ENCODE data around the gene MRFAP1. TPM values are rescaled to one million over a fixed set of nuclear protein-coding genes. Genes with fewer than 3 reads are reported as not detected.
"Not testable (repeated sequence)": the region's sequence is repeated elsewhere in the genome, so short reads cannot be mapped to it uniquely, and the experiment has no call there.

The MRFAP1 gene
- total and polyA plus RNA-seq, 2 experiments from 2014 or later, result 291 to 315 TPM

DNA sequence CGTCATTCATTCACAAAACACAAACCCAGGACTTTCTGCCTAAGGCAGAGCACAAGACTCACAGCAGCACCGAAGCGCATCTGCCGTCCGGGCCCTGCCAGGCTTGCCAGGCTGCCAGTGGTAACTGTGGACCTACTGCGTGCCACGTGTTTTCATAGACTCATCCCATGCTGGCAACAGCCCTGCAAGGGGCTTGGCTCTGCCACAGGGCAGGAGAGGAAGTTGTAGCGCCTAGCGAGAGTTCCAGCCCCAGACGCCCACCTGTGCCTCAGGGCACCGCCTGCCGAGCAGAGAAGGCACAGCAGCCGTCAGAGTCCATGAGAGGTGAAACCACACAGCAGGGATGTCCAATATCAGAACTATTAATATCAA lies 18.9 kb upstream of the MRFAP1 start:
- no peak for DNase-seq (ENCODE audit: low read depth in 1 of 2, low spot score in 1 of 2)
- H3K36me3 ChIP-seq, result no peaks in the 10 kb centered on the region
- H3K9me3 ChIP-seq (ENCODE audit: low read depth), result no peaks in the 10 kb centered on the region
- no peak overlapping the region for H3K27ac ChIP-seq
- TF ChIP-seq, protein P1, sequence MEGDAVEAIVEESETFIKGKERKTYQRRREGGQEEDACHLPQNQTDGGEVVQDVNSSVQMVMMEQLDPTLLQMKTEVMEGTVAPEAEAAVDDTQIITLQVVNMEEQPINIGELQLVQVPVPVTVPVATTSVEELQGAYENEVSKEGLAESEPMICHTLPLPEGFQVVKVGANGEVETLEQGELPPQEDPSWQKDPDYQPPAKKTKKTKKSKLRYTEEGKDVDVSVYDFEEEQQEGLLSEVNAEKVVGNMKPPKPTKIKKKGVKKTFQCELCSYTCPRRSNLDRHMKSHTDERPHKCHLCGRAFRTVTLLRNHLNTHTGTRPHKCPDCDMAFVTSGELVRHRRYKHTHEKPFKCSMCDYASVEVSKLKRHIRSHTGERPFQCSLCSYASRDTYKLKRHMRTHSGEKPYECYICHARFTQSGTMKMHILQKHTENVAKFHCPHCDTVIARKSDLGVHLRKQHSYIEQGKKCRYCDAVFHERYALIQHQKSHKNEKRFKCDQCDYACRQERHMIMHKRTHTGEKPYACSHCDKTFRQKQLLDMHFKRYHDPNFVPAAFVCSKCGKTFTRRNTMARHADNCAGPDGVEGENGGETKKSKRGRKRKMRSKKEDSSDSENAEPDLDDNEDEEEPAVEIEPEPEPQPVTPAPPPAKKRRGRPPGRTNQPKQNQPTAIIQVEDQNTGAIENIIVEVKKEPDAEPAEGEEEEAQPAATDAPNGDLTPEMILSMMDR (IDR thresholded peaks at IDR 0.05; ENCODE audit: low read depth, low read length), result no peak
- H3K4me3 ChIP-seq, result no peak overlapping the region
- H3K27me3 ChIP-seq, result no peaks in the 10 kb centered on the region
- H3K4me1 ChIP-seq (ENCODE audit: low read depth), result no peaks in the 10 kb centered on the region

DNA sequence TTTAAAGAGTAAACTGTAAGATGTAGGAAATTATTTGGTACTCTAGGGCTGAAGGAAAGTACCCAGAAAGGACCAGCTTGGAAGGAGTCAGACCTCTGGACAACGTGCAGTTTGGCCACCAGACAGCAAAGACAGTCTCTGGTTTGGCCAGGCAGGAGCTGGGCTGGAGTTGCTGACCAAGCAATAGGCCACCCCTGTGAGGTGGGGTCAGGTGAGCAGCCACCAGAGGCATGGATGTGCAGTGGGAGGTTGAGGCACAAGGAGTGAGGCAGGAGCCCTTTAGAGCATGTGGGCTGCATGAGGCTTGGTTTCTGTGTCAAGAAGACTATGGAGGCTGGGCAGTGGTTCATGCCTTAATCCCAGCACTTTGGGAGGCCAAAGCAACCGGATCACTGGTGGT lies 17.7 kb upstream of the MRFAP1 start:
- TF ChIP-seq, protein P1 (IDR thresholded peaks at IDR 0.05; ENCODE audit: low read depth, low read length), result no peak
- H3K27ac ChIP-seq, result no peak overlapping the region
- H3K4me3 ChIP-seq, result no peak overlapping the region
- no peaks in the 10 kb centered on the region for H3K4me1 ChIP-seq (ENCODE audit: low read depth)
- no peak for DNase-seq (ENCODE audit: low read depth in 1 of 2, low spot score in 1 of 2)
- no peaks in the 10 kb centered on the region for H3K9me3 ChIP-seq (ENCODE audit: low read depth)
- H3K36me3 ChIP-seq, result no peaks in the 10 kb centered on the region
- no peaks in the 10 kb centered on the region for H3K27me3 ChIP-seq

DNA sequence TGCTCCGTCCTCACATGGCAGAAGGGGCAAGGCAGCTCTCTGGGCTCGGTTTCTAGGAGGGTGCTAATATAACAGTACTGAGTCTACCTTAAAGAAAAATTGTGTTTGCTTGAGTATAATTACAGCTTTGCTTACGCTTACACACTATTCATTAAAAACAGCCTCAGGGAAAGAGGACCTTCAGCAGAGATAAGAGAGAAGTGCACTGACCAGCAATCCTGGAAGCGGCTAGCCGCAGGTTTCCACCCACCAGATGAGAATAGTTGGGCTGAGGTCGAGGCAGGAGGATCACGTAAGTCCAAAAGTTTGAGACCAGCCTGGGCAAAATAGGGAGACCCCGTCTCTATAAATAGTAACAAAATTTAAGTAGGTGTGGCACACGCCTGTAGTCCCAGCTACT lies 15.2 kb upstream of the MRFAP1 start:
- no peak for DNase-seq (ENCODE audit: low read depth in 1 of 2, low spot score in 1 of 2)
- H3K9me3 ChIP-seq (ENCODE audit: low read depth), result no peaks in the 10 kb centered on the region
- no peaks in the 10 kb centered on the region for H3K27me3 ChIP-seq
- no peaks in the 10 kb centered on the region for H3K4me1 ChIP-seq (ENCODE audit: low read depth)
- no peak overlapping the region for H3K27ac ChIP-seq
- no peak overlapping the region for H3K4me3 ChIP-seq
- no peaks in the 10 kb centered on the region for H3K36me3 ChIP-seq
- TF ChIP-seq, protein P1 (IDR thresholded peaks at IDR 0.05; ENCODE audit: low read depth, low read length), result no peak

DNA sequence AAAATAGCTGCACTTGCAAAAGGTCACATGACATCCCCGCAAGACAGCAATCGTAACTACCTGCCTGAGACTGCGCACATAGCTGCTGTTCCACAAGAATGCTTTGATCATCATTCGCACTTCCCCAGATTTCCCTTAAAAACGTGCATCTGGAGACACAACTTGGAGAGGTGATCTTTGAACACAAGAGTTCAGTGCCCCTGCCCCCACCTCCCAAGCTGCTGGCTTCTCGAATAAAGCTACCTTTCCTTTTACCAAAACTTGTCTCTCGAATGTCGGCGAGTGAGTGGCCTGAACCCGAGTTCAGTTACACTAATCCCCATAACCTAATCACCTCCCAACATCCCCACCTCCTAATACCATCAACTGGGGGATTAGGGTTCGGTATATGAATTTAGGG lies 14.4 kb upstream of the MRFAP1 start:
- Histone ChIP-seq H3K36me3 (no peaks in the 10 kb centered on the region), H3K27me3 (no peaks in the 10 kb centered on the region), H3K4me1 (ENCODE audit: low read depth) (no peaks in the 10 kb centered on the region), H3K27ac (no peak overlapping the region), H3K4me3 (no peak overlapping the region), H3K9me3 (ENCODE audit: low read depth) (no peaks in the 10 kb centered on the region)
- TF ChIP-seq, protein P1 (IDR thresholded peaks at IDR 0.05; ENCODE audit: low read depth, low read length), result no peak
- no peak for DNase-seq (ENCODE audit: low read depth in 1 of 2, low spot score in 1 of 2)

DNA sequence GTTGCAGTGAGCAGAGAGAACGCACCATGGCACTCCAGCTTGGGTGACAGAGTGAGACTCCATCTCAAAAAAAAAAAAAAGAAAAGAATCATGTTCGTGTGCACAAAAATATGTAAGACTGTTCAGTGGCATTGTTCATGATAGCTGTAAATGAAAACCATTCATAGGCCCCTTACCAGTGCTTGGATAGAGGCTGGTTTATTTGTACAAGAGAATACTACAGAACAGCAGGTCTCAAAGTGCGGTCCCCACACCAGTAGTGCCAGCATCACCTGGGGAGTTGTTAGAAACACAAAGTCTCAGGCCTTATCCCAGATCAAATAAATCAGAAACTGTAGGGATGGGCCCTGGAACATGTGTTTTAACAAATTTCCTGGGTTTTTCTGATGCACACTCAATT lies 12.7 kb upstream of the MRFAP1 start:
- Histone ChIP-seq H3K4me3 (no peak overlapping the region), H3K9me3 (ENCODE audit: low read depth) (no peaks in the 10 kb centered on the region), H3K4me1 (ENCODE audit: low read depth) (no peaks in the 10 kb centered on the region), H3K27me3 (no peaks in the 10 kb centered on the region), H3K36me3 (no peaks in the 10 kb centered on the region), H3K27ac (no peak overlapping the region)
- DNase-seq (ENCODE audit: low read depth in 1 of 2, low spot score in 1 of 2), result no peak
- TF ChIP-seq, protein P1 (IDR thresholded peaks at IDR 0.05; ENCODE audit: low read depth, low read length), result no peak

DNA sequence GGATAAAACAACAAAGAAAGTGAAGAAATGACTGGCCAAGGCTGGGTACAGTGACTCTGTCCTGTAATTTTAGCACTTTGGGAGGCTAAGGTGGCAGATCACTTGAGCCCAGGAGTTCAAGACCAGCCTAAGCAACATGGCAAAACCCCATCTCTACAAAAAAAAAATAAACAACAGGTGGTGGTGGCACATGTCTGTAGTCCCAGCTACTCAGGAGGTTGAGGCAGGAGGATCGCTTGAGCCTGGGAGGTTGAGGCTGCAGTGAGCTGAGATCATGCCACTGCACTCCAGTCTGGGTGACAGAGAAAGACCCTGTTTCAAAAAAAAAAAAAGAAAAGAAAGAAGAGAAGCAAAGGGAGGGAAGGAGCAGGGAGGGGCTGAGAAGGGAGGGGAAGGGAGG lies 12.0 kb upstream of the MRFAP1 start:
- H3K27me3 ChIP-seq; H3K4me1 ChIP-seq (ENCODE audit: low read depth); H3K4me3 ChIP-seq; H3K27ac ChIP-seq; DNase-seq (ENCODE audit: low read depth in 1 of 2, low spot score in 1 of 2); H3K9me3 ChIP-seq (ENCODE audit: low read depth); H3K36me3 ChIP-seq: not testable (repeated sequence)
